GM06990 (cell line): ENCODE data around the gene NECTIN3.

Source experiments
- DNase-seq: peaks from one replicate; pipeline ENCODE4 v3.0.0-alpha.2; 2011; ENCODE audit not compliant: insufficient read length; ENCODE audit errors: extremely low read depth
- H3K27me3 ChIP-seq: replicated peaks from 2 replicates; pipeline ENCODE4 v1.6.0; 2011; ENCODE audit warnings: low read length; ENCODE audit not compliant: control insufficient read depth, insufficient read depth
- H3K36me3 ChIP-seq: 2 replicates; pipeline ENCODE4 v1.5.1; 2011; ENCODE audit warnings: low read length; ENCODE audit not compliant: control insufficient read depth, insufficient read depth
- H3K4me3 ChIP-seq: replicated peaks from 2 replicates; pipeline ENCODE4 v1.5.1; 2011; ENCODE audit warnings: low read depth, mild to moderate bottlenecking, control low read depth, low read length
- TF ChIP-seq, protein P1 (sequence below): IDR thresholded peaks from 2 replicates; pipeline ENCODE4 v1.5.1; 2011; ENCODE audit warnings: low read length, control low read depth, mild to moderate bottlenecking, inconsistent platforms; ENCODE audit not compliant: insufficient read depth, poor library complexity, severe bottlenecking

The NECTIN3 gene

DNA sequence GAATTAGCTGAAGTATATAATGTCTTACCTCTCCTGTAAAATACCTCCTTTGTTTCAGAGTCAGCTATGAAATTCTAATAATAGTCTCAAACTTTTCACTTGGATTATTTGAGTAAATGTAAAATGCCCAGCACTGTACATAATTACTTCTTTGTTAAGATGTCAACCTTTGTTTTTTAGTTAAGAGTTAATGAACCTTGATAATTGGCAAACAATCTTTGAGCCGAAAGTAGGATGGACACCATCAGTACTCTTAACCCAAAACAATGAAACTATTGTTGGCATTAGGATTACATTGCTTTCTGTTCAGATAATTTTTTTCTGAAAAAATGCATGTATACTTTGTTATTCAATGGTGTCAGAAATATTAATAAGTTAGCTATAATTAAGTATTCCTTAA lies 3.0 kb upstream of the NECTIN3 start:
- TF ChIP-seq, protein P1, sequence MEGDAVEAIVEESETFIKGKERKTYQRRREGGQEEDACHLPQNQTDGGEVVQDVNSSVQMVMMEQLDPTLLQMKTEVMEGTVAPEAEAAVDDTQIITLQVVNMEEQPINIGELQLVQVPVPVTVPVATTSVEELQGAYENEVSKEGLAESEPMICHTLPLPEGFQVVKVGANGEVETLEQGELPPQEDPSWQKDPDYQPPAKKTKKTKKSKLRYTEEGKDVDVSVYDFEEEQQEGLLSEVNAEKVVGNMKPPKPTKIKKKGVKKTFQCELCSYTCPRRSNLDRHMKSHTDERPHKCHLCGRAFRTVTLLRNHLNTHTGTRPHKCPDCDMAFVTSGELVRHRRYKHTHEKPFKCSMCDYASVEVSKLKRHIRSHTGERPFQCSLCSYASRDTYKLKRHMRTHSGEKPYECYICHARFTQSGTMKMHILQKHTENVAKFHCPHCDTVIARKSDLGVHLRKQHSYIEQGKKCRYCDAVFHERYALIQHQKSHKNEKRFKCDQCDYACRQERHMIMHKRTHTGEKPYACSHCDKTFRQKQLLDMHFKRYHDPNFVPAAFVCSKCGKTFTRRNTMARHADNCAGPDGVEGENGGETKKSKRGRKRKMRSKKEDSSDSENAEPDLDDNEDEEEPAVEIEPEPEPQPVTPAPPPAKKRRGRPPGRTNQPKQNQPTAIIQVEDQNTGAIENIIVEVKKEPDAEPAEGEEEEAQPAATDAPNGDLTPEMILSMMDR: no peak
- Histone ChIP-seq H3K27me3 (peaks cover 5% of the 10 kb centered on the region), H3K4me3 (no peak overlapping the region), H3K36me3 (no peaks in the 10 kb centered on the region)
- no peak for DNase-seq

DNA sequence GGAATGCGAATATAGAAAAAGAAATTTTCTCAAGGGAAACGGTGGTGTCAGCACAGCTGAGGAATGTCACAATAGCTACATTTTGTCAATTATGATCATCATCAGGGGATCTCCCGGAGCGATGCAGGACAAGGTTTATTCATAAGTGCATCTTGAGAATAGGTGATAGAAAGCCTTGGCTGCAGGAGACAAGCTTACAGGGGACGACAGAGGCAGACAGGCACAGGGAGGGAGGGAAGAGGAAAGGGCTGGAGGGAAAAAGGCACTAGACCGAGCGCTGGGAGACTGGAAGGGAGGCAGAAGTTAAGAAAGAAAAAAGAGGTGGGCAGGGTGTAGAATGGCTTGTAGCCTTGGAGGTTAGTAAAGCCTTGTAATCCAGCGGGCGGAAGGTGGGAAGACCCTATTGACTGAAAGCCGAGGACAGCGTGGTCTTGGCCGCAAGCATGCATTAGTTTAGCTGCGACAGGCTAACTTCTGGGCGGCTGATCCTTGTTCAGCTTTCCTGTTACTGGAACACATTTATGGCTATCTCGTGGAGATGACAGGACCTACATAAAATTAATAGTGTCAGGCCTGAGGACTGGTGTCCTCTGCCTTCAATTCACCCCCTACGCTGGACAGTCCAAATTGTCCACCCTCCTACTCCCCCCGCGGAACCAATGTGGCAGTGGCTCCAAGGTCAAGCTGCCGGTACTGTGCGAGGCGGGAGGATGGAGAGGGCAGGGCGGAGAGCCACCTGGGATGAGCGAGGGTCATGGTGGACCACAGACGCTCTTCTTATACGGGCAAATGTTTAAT lies 1.4 kb upstream of the NECTIN3 start:
- H3K4me3 ChIP-seq: no peak overlapping the region

DNA sequence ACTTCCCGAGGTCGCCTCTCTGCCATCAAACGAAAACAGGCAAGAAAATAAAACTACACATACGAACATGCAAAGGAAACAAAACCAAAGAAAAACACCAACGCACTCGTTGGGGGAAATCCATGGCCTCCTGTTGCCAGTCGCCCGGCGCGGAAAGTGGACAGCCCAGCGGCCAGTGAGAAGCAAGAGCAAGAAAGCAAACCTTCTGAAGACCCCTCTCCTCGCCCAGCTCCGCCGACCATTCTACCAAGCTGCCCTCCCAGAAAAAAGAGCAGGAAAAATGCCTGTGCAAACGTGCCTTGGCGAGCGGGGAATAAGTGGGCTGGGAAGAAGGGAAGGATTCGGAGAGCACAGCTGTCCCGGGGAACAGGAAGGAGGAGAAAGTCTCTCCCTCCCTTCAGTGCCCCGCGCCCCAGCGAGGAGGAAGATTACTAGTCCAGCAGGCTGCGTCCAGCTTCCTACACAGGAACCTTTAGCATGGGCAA lies 802 bp upstream of the NECTIN3 start:
- TF ChIP-seq, protein P1: no peak
- DNase-seq: peak; percentile 5
- Histone ChIP-seq H3K36me3 (no peaks in the 10 kb centered on the region), H3K27me3 (peaks cover 5% of the 10 kb centered on the region), H3K4me3 (peak overlapping the region; percentile 24)

More for the DNA sequence above, 1.4 kb upstream of the NECTIN3 start:
- TF ChIP-seq, protein P1: no peak
- DNase-seq: no peak
- Histone ChIP-seq H3K27me3 (peaks cover 5% of the 10 kb centered on the region), H3K36me3 (no peaks in the 10 kb centered on the region)

DNA sequence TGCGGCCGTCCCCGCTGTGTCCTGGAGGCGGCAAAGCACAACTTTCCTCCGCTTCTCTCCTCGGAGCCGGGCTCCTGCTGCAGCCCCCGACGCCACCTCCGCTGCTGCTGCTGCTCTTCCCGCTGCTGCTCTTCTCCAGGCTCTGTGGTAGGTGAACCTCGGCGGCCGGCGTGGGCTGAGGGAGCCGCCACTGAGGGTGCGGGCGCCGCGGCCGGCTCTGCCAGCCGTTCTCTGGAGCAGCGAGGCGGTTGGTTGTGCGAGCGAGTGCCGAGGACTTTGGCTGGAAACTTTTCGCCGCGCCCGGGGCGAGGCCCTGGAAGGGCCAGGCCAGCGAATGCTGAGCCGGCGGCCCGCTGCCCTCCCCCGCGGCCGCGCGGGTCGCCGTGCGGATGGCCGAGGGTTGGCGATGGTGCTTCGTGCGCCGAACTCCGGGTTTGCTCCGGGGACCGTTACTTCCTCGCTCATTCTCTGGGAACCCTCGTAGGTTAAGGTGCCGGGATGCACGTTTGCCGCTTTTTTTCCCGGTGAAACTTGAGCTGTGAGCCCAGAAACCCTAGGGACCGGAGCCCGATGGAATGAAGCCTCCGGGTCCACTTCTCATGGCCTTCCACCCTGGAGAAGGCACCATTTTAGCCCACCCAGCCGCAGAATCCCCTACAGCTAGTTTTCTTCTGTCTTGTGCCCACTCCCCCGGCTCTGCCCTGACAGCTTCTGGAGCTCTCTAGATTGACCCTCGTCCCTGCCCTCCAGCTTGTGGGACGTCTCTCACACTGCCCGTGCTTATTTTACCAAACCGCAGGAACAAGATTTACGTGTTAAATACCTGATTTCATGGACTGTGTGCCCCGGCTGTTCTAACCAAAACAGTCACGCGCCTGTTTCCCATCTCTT lies 660 bp downstream of the NECTIN3 start:
- peaks cover 5% of the 10 kb centered on the region for H3K27me3 ChIP-seq
- peak; percentile 6 for DNase-seq
- TF ChIP-seq, protein P1: no peak

DNA sequence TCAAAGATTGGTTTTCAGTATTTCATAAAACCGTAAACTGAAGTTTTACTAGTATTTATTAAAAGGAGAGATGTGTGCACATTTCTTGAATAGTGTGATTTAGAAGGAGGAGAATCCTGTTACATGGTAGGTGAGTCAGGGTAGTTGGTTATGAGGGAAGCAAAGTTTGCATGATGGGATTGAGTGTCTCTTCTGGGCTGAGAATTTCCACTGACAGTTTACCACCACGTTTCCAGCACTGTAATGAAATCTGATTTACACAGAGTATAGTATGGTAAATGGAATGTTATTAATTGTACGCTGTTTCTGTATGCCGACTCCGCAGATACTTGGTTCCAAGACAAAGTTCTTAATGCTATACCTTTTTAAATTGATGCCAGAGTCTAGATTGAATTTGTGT lies 1.6 kb downstream of the NECTIN3 start:
- Histone ChIP-seq H3K36me3 (no peaks in the 10 kb centered on the region), H3K27me3 (peaks cover 5% of the 10 kb centered on the region), H3K4me3 (no peak overlapping the region)
- DNase-seq: no peak
- TF ChIP-seq, protein P1: no peak

More for the DNA sequence above, 660 bp downstream of the NECTIN3 start:
- Histone ChIP-seq H3K4me3 (no peak overlapping the region; the same call in 1 of the 2 replicates), H3K36me3 (no peaks in the 10 kb centered on the region)
